ENCODE results near the gene TINAGL1.

Gene TINAGL1

DNA sequence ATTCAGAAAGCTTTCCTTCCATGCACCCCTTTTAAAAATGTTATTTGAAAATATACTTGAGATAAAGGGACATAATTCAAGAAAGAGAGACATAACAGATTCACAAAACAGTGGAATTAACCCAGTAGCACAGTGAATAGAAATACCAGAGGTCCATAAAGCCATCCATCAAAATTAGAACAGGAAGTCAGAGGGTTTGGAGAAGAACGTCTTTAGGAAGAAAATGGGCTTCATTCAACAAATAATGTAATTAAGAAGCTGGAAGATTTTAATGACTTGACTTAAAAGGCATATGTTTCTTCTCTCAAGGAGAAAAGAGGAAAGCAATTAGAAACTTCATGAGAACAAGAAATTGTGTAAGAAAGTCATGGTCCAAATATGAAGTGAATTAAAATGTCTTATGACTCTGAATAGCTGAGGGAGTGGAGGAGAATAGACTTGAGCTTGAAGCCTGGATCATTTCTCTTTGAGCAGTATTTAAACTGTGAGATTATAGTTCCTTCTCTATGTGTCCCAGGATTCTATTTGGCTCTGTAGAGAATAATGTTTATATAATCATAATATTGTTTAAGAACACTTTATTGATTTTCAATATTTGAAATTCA, 33.3 kb downstream of the TINAGL1 start:
- DNase-seq = no peak

- no peak for DNase-seq
Observed at GRCh38 chr1:31614414-31615005, 38.2 kb downstream of the TINAGL1 start.

DNA sequence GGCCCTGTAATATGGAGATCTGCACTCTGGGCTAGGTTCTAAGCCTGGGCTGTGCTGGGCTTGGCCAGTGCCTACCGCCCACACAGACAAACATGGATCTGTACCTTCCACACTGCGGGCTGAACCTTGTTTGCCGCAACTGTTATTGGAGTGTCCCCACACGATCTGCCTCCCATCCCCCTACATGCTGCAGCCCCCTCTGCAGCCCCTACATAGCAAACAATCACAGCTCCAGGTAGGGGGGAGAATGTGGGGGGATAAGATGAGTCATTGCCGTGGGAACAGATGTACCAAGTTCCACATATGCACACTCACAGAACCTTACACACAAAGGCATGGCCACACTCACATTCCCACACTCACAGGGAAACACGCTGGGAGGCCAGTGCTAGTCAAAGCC, 39.1 kb downstream of the TINAGL1 start:
- no peak for DNase-seq

DNA sequence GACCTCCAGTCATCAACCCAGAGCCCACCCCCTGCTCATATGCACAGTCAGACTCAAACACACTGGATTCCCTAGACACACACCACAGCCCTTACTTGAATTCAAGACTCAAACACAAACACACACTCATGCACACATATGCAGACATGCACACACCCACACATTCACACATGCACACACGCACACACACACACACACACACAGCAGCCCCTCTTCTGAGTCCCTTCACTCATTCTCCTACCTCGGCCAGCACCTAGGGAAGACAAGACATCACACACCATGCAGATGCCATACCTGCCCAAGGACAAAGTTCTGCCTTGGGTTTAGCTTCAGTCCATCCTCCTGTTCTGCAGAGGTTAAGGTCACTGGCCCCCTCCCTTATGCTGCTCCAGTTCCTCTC, 39.6 kb downstream of the TINAGL1 start:
- no peak for DNase-seq

DNA sequence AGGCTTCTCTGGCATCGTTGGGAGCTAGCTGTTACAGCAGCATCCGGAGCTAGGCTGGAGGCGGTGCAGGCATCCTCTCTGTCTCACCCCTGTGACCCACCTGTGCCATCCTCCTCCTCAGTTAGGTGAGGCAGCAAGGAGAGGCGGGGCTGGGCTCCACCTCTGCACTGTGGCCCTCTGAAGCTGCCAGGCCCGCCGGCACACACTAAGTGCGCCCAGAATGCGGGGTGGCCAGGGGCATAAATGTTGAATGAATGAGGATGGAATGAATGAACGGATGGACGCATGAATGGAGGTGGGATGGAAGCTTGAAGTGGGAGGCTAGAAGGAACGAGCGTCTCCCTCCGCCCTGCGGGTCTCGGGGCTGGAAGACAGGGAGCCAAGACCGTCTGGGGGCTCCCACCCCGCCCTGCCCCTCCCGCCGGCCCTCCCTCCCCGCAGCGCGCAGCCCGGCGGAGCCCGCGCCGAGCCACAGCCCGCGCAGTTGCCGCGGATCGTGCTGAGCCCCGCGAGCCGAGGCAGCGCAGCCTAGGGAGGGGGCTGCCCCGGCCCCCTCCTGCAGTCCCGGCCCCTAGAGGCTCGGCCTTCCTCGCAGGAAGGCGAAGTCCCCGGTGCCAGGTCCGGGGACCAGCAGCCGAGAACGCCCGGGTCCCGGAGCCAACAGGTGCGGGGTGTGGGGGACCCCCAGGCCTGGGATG, 41.1 kb downstream of the TINAGL1 start, which contains the start of gene HCRTR1:
HCRTR1 (plus strand) TSS at position 472 of the 698 bp plus-strand sequence. CDS start 1,504 bp downstream, outside the sequence.
- peak; percentile 43 for DNase-seq

DNA sequence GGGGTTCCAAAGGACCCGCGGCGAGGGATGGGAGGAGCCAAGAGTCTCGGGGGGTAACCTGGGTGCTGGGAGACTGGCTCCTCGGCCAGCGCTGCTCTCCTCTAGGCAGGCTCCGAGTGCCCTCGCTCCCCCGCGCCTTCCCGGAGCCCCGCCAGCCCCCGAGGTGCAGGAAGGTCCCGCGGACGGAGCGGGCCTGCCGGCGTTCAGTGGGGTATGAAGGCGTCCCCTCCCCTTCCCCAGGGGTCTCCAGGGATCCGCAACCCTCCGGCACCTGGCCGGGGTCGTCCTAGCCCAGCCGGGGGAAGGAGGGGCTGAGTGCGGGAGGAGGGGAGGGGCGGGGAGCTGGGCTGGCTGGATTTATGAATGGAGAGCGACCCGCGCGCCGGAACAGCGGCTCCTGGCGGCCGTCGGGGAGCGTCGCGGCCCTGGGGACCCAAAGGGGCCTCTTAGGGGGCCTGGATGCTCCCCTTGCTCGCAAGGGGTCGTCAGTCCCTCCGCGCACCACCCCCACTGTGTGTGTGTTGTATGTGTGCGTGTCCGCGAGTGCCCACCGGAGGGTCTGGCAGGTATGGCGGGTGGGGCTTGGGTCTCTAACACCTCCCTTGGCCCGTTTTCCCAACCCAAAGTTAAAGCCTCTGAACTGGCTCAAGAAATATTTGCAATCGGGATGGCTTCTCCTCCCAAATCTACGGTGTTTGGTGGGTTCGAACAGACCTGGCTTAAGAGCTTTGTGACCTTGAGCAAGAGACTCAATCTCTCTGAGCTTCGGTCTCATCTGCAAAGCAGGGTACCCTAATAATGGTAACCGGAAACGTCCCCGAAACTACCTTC, 41.8 kb downstream of the TINAGL1 start:
- peak; percentile 90 for DNase-seq

DNA sequence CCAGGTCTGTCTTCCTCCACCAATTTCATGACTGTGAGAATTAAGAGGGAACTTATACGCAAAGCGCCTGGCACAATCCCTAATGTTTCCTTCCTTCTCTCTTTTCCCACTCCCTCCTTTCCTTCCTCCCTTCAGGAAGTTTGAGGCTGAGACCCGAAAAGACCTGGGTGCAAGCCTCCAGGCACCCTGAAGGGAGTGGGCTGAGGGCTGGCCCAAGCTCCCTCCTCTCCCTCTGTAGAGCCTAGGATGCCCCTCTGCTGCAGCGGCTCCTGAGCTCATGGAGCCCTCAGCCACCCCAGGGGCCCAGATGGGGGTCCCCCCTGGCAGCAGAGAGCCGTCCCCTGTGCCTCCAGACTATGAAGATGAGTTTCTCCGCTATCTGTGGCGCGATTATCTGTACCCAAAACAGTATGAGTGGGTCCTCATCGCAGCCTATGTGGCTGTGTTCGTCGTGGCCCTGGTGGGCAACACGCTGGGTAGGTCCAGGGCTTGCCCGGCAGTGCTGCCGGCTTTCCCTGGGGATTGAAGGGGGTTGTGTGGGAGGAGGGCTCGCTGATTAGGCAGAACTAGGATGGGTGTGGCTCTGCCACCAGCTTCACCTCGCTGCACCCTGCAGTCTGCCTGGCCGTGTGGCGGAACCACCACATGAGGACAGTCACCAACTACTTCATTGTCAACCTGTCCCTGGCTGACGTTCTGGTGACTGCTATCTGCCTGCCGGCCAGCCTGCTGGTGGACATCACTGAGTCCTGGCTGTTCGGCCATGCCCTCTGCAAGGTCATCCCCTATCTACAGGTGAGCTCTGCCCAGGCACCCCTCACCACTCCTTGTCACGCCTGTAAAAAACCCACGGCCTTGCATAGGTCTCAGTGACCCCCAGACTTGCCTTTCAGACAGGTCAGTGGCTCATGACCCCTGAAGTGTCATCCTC, 42.9 kb downstream of the TINAGL1 start:
- DNase-seq = no peak

GRCh38 chr1:31620631-31621497, 44.5 kb downstream of the TINAGL1 start:
- no peak for DNase-seq

- DNase-seq = no peak
Observed at GRCh38 chr1:31621498-31621820, 45.1 kb downstream of the TINAGL1 start.

GRCh38 chr1:31621847-31622730, 45.8 kb downstream of the TINAGL1 start:
- no peak for DNase-seq

DNA sequence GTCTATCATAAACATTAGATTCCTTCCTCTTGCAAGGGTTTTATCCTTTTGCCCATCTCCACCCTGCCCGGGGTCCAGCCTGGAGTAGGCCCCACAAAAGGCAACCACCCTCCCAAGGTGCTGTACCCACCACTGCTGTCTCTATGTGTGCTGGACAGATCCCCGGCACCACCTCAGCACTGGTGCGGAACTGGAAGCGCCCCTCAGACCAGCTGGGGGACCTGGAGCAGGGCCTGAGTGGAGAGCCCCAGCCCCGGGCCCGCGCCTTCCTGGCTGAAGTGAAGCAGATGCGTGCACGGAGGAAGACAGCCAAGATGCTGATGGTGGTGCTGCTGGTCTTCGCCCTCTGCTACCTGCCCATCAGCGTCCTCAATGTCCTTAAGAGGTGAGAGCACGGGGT, 47.0 kb downstream of the TINAGL1 start:
- no peak for DNase-seq

GRCh38 chr1:31624309-31624708, 48.0 kb downstream of the TINAGL1 start:
- no peak for DNase-seq

DNA sequence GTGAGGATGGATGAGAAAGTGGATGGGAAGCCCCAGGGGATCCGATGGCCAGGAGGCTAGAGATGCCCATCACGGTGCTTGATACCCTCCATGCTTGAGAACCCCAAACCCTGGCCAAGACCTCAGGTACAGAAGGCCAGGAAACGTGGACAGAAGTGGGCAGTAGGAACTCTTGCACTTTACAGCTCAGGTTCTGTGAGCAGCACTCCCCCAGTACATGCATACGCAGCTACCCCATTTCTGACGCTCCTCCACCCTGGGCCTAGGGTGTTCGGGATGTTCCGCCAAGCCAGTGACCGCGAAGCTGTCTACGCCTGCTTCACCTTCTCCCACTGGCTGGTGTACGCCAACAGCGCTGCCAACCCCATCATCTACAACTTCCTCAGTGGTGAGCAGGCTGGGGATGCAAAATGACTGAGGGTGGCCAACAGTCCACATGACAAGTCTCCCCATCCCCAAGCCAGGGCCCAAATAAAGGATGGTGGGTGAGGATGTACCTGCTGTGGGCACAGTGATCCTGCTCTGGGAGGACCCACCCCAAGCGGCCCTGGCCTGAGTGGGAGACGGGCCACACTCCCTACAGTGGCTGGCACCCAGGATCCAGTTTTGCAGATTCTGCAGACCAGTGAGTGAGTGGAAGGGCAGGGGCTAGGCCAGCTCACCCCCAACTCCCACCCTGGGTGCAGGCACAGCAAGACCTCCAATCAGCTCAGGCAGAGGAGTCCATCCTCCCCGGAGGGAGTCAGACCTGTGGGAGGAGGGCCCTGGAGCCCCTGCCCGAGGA, 48.6 kb downstream of the TINAGL1 start:
- no peak for DNase-seq

DNA sequence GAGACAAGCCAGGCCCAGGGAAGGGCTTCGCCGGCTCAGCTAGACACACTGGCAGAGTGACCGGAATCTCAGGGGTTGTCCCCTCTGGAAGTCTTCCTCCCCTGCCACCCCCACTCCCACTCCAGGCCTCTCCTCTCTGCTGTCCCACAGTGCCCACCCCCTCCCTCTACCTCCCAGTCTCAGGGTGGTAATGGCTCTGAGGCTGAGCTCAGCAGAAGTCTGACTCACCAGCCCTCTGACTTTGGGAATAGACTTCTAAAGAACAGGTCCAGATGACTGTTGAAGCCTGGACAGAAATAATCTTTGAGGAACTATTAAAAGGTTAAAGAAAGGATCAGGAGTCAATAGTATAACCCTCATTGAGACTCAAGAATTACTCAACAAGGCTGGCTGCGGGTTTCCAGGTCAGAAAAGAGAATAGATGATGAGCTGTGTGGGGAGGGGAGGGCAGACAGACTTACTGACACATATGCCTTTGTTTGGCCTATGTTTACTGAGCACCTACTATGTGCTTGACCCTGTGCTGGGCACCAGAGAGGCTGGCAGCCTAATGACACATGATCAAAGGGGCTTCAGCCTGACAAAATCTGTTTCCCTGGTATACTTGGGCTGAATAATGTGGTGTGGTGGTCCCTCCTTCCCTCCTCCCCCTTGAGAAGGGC, 49.4 kb downstream of the TINAGL1 start:
- DNase-seq = no peak

DNA sequence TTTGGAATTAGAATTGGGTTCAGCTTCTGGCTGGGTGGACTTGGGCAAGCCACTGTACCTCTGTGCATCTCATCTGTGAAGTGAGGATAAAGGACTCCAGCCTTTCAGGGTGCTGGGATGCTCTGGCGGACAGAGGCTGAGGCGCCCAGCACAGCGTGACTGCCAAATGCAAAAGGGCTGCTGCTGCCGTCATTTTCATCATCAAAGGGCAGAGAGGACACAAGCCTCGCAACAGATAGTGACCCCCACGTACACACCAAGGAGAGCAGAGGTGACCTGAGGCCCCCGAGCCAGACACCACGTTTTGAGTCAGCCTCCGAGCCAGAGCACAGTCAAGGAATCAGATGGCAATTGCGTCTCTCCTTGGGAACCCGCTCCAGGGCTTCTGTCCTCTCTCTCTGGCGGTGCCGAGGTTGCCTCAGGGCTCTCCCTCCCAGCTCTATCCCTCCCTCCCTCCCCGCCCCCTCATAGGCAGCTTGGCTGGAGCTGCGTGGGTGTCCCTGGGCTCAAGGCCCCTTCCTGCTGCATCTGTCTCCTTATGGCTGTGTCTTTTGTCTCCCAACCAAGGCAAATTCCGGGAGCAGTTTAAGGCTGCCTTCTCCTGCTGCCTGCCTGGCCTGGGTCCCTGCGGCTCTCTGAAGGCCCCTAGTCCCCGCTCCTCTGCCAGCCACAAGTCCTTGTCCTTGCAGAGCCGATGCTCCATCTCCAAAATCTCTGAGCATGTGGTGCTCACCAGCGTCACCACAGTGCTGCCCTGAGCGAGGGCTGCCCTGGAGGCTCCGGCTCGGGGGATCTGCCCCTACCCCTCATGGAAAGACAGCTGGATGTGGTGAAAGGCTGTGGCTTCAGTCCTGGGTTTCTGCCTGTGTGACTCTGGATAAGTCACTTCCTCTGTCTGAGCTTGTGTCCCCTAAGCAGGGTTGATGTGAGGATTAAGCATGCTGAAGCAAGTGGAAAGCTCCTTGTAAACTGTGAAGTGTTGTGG, 50.2 kb downstream of the TINAGL1 start:
- no peak for DNase-seq

- no peak for DNase-seq
Observed at GRCh38 chr1:31627301-31627929, 51.1 kb downstream of the TINAGL1 start.

DNA sequence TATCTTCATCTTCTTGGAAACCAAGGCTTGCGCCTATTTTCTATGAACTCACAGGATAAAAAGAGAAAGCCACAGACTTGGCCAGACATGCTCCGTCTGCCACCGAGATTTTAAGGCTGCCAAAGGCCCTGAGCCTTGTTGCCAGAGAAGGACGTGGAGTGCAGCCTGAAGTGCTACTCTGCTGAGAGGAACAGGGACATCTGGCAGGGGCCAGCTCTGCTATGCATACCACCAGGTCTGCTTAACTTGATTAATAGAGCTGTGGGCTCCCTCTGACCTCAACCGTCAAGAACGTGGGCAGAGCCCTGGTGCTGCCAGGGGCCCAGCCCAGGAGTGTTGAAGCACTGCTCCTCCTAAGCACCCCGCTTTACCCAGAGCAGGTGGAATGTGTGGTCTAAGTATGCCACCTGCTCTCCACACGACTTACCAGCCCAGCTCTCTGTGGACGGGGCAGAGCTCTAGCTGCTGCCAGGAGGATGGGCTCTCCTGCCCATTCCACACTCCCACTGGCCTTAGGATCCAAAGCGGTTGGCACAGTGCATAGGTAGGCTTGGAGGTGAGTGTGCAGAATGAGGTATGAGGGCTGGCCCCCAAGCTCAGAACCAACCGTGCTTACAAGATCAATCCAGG, 51.7 kb downstream of the TINAGL1 start:
- no peak for DNase-seq
